T follicular helper cell (primary cell): Measurements from ENCODE around the gene SLC25A47.
"Not testable (repeated sequence)": the region's sequence is repeated elsewhere in the genome, so short reads cannot be mapped to it uniquely, and the experiment has no call there.

Source experiments
- DNase-seq: peaks from one replicate; pipeline ENCODE4 v3.0.0-alpha.2; 2020; ENCODE audit warnings: low read depth

The SLC25A47 gene

GRCh38 chr14:100325231-100325632 is 2.1 kb downstream of the SLC25A47 start:
- no peak for DNase-seq

GRCh38 chr14:100325958-100326357 is 2.8 kb downstream of the SLC25A47 start:
- no peak for DNase-seq

- DNase-seq, result no peak
Observed at GRCh38 chr14:100327128-100327527, 4.0 kb downstream of the SLC25A47 start.

- no peak for DNase-seq
Observed at GRCh38 chr14:100328495-100329163, 5.5 kb downstream of the SLC25A47 start.

- no peak for DNase-seq
Observed at GRCh38 chr14:100329233-100330006, 6.3 kb downstream of the SLC25A47 start.

GRCh38 chr14:100330007-100330344 is 6.8 kb downstream of the SLC25A47 start:
- DNase-seq, result no peak

GRCh38 chr14:100330388-100330931 is 7.3 kb downstream of the SLC25A47 start:
- DNase-seq, result no peak

- no peak for DNase-seq
Observed at GRCh38 chr14:100332071-100332639, 9.0 kb downstream of the SLC25A47 start.

- no peak for DNase-seq
Observed at GRCh38 chr14:100332797-100333196, 9.7 kb downstream of the SLC25A47 start.

- DNase-seq, result no peak
Observed at GRCh38 chr14:100333311-100333710, 10.2 kb downstream of the SLC25A47 start.

- DNase-seq, result no peak
Observed at GRCh38 chr14:100333827-100334226, 10.7 kb downstream of the SLC25A47 start.

GRCh38 chr14:100334904-100335303 is 11.8 kb downstream of the SLC25A47 start:
- DNase-seq, result no peak

- no peak for DNase-seq
Observed at GRCh38 chr14:100336618-100337530, 13.7 kb downstream of the SLC25A47 start.

- no peak for DNase-seq
Observed at GRCh38 chr14:100339766-100340422, 16.8 kb downstream of the SLC25A47 start.

GRCh38 chr14:100340423-100340813 is 17.3 kb downstream of the SLC25A47 start:
- no peak for DNase-seq

- no peak for DNase-seq
Observed at GRCh38 chr14:100341301-100342031, 18.3 kb downstream of the SLC25A47 start.

GRCh38 chr14:100342195-100342594 is 19.1 kb downstream of the SLC25A47 start:
- DNase-seq, result no peak

- not testable (repeated sequence) for DNase-seq
Observed at GRCh38 chr14:100342826-100343225, 19.7 kb downstream of the SLC25A47 start.

GRCh38 chr14:100344657-100345056 is 21.5 kb downstream of the SLC25A47 start:
- DNase-seq, result not testable (repeated sequence)

GRCh38 chr14:100345711-100346110 is 22.6 kb downstream of the SLC25A47 start:
- DNase-seq, result no peak
